GM18502 (cell line): ENCODE results near the gene TTK.
"Not testable (repeated sequence)": the region's sequence is repeated elsewhere in the genome, so short reads cannot be mapped to it uniquely, and the experiment has no call there.

Source experiments
- ATAC-seq: cut with Tn5 transposase; IDR thresholded peaks from one replicate; pipeline ENCODE4 v1.9.1; 2021; ENCODE audit warnings: mild to moderate bottlenecking; ENCODE audit not compliant: unreplicated experiment, poor library complexity

TTK gene

GRCh38 chr6:80020381-80021120 lies 16.1 kb downstream of the TTK start:
- ATAC-seq, result no peak

DNA sequence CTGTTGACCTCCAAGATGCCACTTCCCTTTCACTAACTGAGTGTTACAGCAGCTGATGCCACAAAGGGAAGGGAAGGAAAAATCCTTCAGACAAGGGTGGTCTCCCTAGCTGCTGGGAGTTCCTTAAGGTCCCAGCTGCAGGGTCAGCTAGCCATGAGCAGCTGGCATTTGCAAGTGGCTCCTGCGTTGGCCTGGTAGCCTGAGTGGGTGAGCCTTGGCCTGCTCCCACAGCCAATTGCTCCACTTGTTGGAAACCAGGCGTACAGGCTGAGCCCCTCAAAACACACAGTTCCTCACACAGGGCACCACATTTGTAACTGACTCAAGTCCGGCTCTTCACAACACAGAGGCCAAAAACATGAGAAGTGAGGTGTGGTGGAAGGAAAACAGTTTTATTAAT lies 16.7 kb downstream of the TTK start:
- ATAC-seq, result no peak

GRCh38 chr6:80021591-80021990 lies 17.1 kb downstream of the TTK start:
- no peak for ATAC-seq

DNA sequence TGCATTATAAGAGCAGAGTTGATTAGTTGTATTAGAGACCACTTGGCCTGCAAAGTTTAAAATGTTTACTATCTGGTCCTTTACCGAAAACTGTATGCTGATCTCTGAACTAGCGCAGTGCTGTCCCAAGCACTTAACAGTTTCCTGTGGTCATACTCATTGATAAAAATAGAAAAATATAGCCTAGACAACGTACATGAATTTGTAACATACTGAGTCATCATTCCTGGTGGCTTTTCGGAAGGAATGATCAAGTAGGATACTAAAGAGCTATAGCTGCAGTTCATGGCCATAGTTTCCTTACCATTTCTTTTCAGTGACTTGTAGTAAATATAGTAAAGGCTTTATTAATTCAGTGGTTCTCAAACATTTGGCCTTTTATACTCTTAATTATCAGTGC lies 18.4 kb downstream of the TTK start:
- ATAC-seq, result no peak

DNA sequence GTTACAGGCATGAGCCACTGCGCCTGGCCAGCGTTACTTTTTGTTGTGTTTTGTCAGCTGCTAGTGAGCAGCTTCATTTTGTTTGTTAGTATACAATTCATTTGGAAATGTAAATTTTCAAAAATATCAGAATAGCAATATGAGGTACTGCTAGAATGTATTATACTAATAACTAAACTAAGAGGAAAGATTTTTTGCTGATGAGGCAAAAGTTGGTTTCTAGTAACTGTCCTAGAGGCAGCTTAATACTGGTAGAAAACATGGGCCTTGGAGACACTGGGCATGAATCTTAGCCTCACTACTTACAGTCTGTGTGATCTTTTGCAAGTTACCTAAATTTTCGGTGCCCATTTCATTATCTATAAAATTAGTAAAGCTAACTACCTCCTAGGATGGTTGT lies 24.1 kb downstream of the TTK start:
- no peak for ATAC-seq

GRCh38 chr6:80029470-80029869 lies 25.0 kb downstream of the TTK start:
- peak; percentile 77 for ATAC-seq

GRCh38 chr6:80048220-80048619 lies 43.8 kb downstream of the TTK start:
- ATAC-seq, result not testable (repeated sequence)

DNA sequence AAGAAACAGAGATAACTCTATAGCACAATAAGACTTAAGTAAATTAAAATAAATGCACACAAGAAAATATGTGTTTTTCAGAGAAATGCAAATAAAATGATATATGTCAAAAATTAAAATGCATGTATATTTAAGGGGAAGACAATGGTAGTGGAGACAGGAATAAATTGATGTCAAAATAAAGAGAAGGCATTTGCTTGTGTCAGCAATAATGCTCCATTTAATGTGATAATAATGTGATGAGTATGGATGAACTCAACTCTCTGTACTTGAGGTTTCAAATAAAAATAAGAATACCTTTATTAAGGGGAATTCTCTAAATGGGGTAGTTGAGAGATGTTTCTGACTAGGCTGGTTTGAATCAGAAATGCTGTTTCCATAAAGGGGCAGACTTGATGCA lies 56.3 kb downstream of the TTK start:
- no peak for ATAC-seq

GRCh38 chr6:80068146-80068545 lies 63.7 kb downstream of the TTK start:
- not testable (repeated sequence) for ATAC-seq

DNA sequence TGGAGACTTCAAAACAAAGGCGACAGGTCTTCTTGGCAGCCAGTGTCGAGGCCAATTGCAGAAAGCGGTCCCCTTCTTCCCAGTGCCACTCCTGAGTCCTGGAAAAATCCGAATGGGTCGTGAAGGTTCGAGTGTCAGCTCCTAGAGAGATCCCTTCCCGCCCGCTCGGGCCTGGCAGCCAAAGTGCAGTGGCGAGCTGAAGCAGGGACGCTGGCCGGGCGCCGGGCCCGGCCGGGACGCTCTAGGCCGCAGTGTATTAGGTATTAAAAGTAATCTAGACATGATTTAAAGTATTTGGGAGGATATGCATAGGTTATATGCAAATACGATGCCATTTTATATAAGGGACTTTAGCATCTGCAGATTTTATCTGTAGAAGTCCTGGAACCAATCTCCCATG lies 66.0 kb downstream of the TTK start:
- ATAC-seq, result not testable (repeated sequence)

- no peak for ATAC-seq
Observed at GRCh38 chr6:80077067-80077466, 72.6 kb downstream of the TTK start.

- ATAC-seq, result no peak
Observed at GRCh38 chr6:80088637-80089036, 84.2 kb downstream of the TTK start.

GRCh38 chr6:80091506-80091905 lies 87.1 kb downstream of the TTK start:
- no peak for ATAC-seq
